ENCODE measurements around the gene HIBADH. TPM values are rescaled to one million over a fixed set of nuclear protein-coding genes. Genes with fewer than 3 reads are reported as not detected.

The HIBADH gene
- polyA plus RNA-seq, 4 donors = 74.1 to 105 (median 87.6) TPM

- no peak for DNase-seq (ENCODE audit: low read depth in 4 of 4, low spot score in 2 of 4)
Measured at GRCh38 chr7:27555670-27556069, 107.0 kb downstream of the HIBADH start.

GRCh38 chr7:27554826-27555225, 107.9 kb downstream of the HIBADH start:
- no peak for DNase-seq (ENCODE audit: low read depth in 4 of 4, low spot score in 2 of 4)

- DNase-seq (ENCODE audit: low read depth in 4 of 4, low spot score in 2 of 4) = no peak
Measured at GRCh38 chr7:27553273-27553672, 109.4 kb downstream of the HIBADH start.

DNA sequence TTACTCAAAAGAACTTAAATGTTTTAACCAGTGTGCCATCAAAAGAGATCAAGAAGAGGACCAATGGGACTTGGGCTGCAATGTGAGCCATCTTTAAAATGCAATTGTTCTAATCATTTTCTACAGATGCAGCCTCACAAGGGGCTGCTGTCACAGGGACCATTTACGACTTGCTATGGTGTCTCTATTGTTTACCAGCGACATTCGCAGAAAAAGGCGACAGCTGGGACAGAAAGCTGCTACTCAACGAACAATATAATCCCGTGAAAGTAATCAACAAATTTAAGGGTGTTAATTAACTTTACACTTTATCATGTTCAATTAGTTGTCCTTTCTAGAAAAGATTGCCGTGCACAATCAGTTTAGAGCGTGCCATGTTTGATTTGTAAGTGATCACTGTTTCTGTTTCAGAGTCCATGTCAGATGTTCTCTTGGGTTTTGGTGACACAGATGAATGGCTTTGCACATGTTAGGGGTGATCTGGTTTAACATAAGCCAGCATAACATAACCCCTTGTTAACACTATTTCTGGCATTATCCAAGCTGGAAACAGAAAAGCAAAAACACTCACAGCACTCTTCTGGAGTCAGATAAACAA, 110.8 kb downstream of the HIBADH start:
- no peak for DNase-seq (ENCODE audit: low read depth in 4 of 4, low spot score in 2 of 4)

DNA sequence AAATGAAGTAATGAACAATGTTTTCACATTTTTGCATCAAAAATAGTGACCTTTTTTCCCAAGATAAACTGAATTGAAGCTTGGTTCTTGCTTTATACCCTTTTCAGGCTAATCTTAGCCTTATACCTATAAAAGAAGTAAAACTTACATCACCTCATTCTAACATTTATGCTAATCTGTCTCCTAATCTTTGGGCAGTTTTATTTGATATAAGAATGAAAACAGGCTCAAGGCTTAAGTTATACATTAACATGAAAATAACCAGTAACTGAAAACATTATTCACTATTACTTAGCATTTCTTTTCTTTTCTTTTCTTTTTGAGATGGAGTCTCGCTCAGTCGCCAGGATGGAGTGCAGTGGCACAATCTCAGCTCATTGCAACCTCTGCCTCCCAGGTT, 113.1 kb downstream of the HIBADH start:
- DNase-seq (ENCODE audit: low read depth in 4 of 4, low spot score in 2 of 4) = no peak

- no peak for DNase-seq (ENCODE audit: low read depth in 4 of 4, low spot score in 2 of 4)
Measured at GRCh38 chr7:27548304-27548703, 114.4 kb downstream of the HIBADH start.

DNA sequence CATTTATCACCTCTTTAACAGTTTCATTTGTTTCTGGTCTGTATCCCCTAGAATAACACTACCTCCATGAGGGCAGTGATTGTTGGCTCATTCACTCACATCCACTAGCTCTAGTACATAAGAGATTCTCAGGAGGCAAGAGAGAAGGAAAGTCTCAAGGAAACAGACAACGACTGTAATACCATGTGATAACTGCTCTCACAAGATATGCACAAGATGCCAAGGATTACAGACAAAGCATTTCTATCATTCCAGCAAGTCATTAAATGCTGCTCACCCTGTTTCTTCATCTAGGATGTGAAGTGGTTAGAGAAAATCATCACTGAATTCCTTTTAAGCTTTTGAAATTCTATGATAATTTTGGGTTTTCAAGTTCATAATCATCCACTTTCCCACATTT, 115.3 kb downstream of the HIBADH start:
- DNase-seq (ENCODE audit: low read depth in 4 of 4, low spot score in 2 of 4) = no peak

DNA sequence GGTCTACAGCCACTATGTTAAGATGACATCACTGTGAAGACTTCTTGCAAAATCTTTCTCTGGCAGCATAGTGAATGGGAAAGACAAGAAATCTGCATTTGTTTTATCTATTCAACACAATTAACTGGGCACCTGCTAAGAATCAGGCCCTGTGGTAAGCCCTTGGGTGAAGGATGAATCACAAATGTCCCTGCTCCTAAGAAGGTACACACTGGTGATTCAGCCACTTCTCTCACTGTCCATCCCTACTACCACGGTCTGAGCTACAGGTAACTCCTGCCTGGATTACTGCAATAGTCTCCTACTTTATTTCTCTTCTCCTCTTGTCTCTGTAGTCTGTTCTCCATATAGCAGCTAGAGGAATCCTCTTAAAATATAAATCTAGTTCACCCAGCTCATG, 116.1 kb downstream of the HIBADH start:
- no peak for DNase-seq (ENCODE audit: low read depth in 4 of 4, low spot score in 2 of 4)

DNA sequence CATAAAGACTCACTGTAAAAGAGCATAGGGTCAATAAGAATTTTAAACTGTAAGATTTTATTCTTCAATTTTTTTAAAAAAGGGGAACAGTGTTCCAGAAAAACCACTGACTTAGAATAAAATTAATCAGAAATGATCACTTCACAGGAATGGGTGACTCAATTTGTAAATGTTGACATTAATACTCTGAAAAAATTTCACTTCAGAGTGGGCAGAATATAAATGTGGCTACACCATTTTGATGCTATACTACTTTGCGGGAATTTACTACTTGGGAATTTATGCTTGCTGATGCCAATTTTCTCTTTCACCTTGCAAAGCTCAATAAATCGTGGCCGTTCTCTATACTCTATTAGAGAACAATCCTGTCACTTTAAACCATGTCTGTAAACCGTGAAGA, 126.9 kb downstream of the HIBADH start:
- DNase-seq (ENCODE audit: low read depth in 4 of 4, low spot score in 2 of 4) = no peak

- no peak for DNase-seq (ENCODE audit: low read depth in 4 of 4, low spot score in 2 of 4)
Measured at GRCh38 chr7:27533652-27534081, 129.0 kb downstream of the HIBADH start.

- no peak for DNase-seq (ENCODE audit: low read depth in 4 of 4, low spot score in 2 of 4)
Measured at GRCh38 chr7:27532314-27532713, 130.4 kb downstream of the HIBADH start.

- no peak for DNase-seq (ENCODE audit: low read depth in 4 of 4, low spot score in 2 of 4)
Measured at GRCh38 chr7:27527348-27527714, 135.4 kb downstream of the HIBADH start.

- DNase-seq (ENCODE audit: low read depth in 4 of 4, low spot score in 2 of 4) = no peak
Measured at GRCh38 chr7:27526611-27527347, 135.9 kb downstream of the HIBADH start.

DNA sequence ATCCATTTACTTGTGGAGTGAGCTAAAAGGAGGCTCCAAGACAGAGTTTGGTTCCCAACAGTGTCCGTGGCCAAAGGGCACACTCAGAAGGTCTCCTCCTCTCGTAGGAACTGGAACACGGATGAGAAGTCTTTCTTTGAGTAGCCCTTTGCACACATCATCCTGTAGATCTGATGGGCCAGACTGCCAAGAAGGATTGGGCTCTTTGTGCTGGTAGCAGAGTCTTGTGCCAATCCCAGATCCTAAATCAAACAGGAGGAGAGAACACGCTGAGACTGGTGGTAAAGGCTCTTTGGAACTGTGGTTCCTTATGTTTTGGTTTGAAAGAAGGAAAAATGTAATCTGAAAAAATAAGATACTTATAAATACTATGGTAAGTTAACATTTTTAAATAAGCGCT, 136.6 kb downstream of the HIBADH start:
- no peak for DNase-seq (ENCODE audit: low read depth in 4 of 4, low spot score in 2 of 4)

DNA sequence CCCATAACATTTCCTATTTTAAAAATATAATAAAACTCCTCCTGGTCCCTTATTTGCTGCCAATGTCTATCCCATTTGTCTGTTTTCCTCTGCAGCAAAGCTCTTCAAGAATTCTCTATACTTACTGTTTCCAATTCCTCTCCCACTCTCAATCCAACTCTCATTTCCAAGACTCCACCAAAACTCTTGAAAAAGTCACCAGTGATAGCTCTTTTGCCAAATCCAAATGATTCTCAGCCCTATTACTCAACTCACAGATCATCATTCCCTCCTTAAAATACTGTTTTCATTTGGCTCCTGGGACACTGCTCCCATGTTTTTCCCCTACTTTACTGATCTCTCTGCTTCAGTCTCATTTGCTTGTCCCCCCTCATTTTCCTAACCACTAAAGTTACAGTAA, 139.4 kb downstream of the HIBADH start:
- no peak for DNase-seq (ENCODE audit: low read depth in 4 of 4, low spot score in 2 of 4)

- no peak for DNase-seq (ENCODE audit: low read depth in 4 of 4, low spot score in 2 of 4)
Measured at GRCh38 chr7:27522566-27522965, 140.1 kb downstream of the HIBADH start.

GRCh38 chr7:27520815-27521790, 141.6 kb downstream of the HIBADH start:
- DNase-seq (ENCODE audit: low read depth in 4 of 4, low spot score in 2 of 4) = peak in 2 of 4 donors; percentile 31 to 43

DNA sequence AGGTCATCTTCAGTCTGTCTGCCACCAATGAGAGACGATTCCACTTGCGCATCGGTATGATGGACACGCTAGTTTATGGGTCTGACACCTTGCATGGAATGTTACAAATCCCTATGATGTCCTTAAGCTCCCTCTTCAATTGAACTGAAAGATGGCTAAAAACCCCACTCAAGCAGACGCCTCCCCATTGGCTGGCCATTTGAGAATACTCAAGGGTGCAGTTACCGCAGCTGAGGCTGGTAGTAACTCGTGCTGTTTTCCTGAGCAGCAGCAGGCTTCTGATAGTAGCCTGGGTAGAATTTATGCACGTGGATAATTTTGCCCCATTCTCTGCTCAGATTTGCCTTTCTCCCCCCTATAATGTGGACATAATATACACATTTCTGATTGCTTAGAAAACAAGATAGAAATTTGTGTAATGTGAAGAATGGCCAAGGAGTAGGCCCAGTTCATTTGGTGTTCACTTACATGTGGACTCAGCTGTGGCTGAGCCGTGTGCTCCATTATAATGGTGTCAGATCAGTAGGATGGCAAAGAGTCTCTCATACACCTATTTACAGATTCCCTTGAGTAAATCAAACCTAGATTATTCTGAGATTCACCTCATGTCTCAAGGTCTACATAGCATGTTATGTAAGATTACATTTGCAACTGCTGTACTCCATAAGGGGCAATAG, 142.8 kb downstream of the HIBADH start:
- DNase-seq (ENCODE audit: low read depth in 4 of 4, low spot score in 2 of 4) = no peak

DNA sequence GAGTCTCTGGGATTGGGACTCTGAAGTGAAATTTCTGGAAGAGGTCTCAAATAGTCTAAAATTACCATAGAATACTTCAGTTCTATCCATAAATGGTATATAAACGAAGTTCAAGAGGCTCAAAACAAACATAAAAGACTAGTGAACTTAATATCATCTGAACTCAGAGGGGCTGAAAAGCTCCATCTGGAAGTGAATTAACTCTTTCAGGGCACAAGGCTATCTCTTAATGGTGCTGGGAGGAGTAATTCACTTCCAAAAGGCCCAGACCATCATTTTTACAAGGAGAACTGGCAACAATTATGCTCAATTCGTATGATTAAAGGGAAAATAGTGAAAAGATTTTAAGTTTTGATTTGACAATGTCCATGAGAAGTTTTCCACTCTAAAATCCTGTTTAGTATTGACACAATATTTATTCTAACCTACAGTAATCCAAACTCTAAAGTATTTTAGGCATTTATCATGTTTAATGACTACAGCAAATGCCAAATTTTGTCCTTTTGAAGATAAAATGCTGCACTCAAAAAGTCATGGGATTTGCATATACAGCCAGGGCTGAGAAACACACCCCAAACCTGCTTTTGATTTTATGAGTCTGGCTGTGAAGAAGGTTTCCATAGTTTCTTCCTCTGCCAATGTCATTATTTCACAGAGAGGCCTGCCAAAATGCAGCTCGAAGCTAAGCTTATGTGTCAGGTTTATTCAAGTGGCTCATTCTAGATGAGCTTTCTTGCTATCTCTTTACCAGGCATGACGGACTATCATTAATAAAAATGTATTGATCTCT, 143.9 kb downstream of the HIBADH start:
- DNase-seq (ENCODE audit: low read depth in 4 of 4, low spot score in 2 of 4) = no peak

GRCh38 chr7:27516421-27516820, 146.3 kb downstream of the HIBADH start:
- no peak for DNase-seq (ENCODE audit: low read depth in 4 of 4, low spot score in 2 of 4)

All from left renal cortex interstitium (tissue), 4 donors.